ENCODE measurements around the gene GDA.

GDA gene

GRCh38 chr9:72274441-72274840, 125.2 kb downstream of the GDA start:
- intact Hi-C loops (cut with DNase I; ENCODE audit: low total_unique reads), result no loop called here
- no peak for TF ChIP-seq CTCF (IDR thresholded peaks at IDR 0.05)
- Histone ChIP-seq H3K9me3 (no peaks in the 10 kb centered on the region), H3K36me3 (no peaks in the 10 kb centered on the region), H3K4me3 (no peak overlapping the region), H3K27ac (no peak overlapping the region), H3K27me3 (no peaks in the 10 kb centered on the region), H3K4me1 (no peaks in the 10 kb centered on the region)
- DNase-seq, result no peak

DNA sequence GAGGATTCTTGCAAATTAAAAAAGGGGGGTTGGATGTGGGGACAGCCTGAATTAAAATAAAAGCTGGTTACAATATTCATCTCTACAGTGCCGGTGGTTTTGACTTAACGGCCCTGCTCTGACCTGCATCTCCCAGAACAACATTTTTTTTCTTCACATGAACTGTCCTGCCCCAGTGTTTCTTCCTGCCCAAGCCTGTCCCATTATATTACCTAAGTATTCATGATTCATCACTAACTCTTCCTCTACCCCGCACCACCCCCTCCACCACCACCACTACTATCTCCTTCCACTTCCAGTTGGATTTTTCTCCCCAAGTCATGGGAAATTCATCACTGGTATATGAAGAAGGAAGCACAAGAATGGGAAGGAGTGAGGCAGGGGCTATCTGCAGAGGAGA, 125.7 kb downstream of the GDA start:
- no peak for TF ChIP-seq CTCF (IDR thresholded peaks at IDR 0.05)
- intact Hi-C loops (cut with DNase I; ENCODE audit: low total_unique reads), result no loop called here
- no peaks in the 10 kb centered on the region for H3K27me3 ChIP-seq
- H3K27ac ChIP-seq, result no peak overlapping the region
- no peak overlapping the region for H3K4me3 ChIP-seq
- DNase-seq, result no peak
- no peaks in the 10 kb centered on the region for H3K36me3 ChIP-seq
- H3K4me1 ChIP-seq, result no peaks in the 10 kb centered on the region
- no peaks in the 10 kb centered on the region for H3K9me3 ChIP-seq

GRCh38 chr9:72276429-72276828, 127.2 kb downstream of the GDA start:
- DNase-seq, result no peak
- no peaks in the 10 kb centered on the region for H3K9me3 ChIP-seq
- intact Hi-C loops (cut with DNase I; ENCODE audit: low total_unique reads), result no loop called here
- no peaks in the 10 kb centered on the region for H3K27me3 ChIP-seq
- H3K36me3 ChIP-seq, result no peaks in the 10 kb centered on the region
- no peak for TF ChIP-seq CTCF (IDR thresholded peaks at IDR 0.05)
- H3K4me3 ChIP-seq, result no peak overlapping the region
- H3K4me1 ChIP-seq, result no peaks in the 10 kb centered on the region
- no peak overlapping the region for H3K27ac ChIP-seq

- Histone ChIP-seq H3K9me3 (no peaks in the 10 kb centered on the region), H3K27me3 (no peaks in the 10 kb centered on the region), H3K36me3 (no peaks in the 10 kb centered on the region), H3K4me3 (no peak overlapping the region), H3K4me1 (no peaks in the 10 kb centered on the region), H3K27ac (no peak overlapping the region)
- DNase-seq, result no peak
- intact Hi-C loops (cut with DNase I; ENCODE audit: low total_unique reads), result no loop called here
- no peak for TF ChIP-seq CTCF (IDR thresholded peaks at IDR 0.05)
Observed at GRCh38 chr9:72278959-72279358, 129.7 kb downstream of the GDA start.

DNA sequence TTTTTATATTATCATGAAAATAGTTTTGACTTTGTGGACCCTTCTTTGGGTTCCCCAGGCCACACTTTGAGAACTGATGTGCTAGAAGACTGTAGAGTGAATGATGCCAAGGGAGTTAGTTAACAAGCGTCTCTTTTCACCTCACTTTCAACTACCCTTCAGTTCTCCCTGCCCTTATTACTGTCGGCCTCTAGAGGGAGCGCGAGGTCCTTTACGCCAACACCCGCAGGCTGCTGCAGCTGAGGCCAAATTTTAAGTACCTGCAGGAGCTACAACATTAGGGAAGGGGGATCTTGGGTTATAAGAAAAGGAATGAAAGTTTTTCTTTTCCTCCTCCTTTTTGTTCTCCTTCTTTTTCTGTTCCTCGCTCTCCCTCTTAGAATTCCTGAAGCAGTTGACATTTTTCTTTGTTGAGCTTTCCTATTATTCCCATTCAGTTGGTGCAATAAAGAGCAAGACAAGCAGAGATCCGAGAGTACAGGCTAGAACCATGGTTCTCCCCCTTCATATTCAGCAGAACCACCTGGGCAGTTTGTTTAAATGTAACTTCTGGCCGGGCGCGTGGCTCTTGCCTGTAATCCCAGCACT, 131.8 kb downstream of the GDA start:
- Histone ChIP-seq H3K27ac (no peak overlapping the region), H3K36me3 (no peaks in the 10 kb centered on the region), H3K4me1 (no peaks in the 10 kb centered on the region), H3K4me3 (no peak overlapping the region), H3K9me3 (no peaks in the 10 kb centered on the region), H3K27me3 (no peaks in the 10 kb centered on the region)
- peak; percentile 87 to 92 for TF ChIP-seq CTCF (IDR thresholded peaks at IDR 0.05)
- DNase-seq, result peak; percentile 56 to 80
- intact Hi-C loops (cut with DNase I; ENCODE audit: low total_unique reads), result loop anchor here (5.0 kb wide), 1 partner anchor 541 kb away; no protein-coding TSS in a partner anchor

- no peak for TF ChIP-seq CTCF (IDR thresholded peaks at IDR 0.05)
- no peaks in the 10 kb centered on the region for H3K36me3 ChIP-seq
- H3K4me3 ChIP-seq, result no peak overlapping the region
- H3K4me1 ChIP-seq, result peaks cover 0 to 10% (median 1%) of the 10 kb centered on the region in 4 donors
- no peak for DNase-seq
- intact Hi-C loops (cut with DNase I; ENCODE audit: low total_unique reads), result no loop called here
- H3K27me3 ChIP-seq, result no peaks in the 10 kb centered on the region
- H3K9me3 ChIP-seq, result no peaks in the 10 kb centered on the region
- no peak overlapping the region for H3K27ac ChIP-seq
Observed at GRCh38 chr9:72289401-72289800, 140.2 kb downstream of the GDA start.
